Motor neuron (in vitro differentiated cells): ENCODE results near the gene RNF125. TPM values are rescaled to one million over a fixed set of nuclear protein-coding genes. Genes with fewer than 3 reads are reported as not detected.
A peak's percentile ranks its signal among the peaks of the same experiment; 100 is the strongest.

Source experiments
- ATAC-seq, 8 experiments: fragments of 200-7000 bp; cut with Tn5 transposase; replicated peaks in 6 of 8; 2 replicates each; pipeline ENCODE4 v1.8.0; 2021; ENCODE audit warnings: mild to moderate bottlenecking in 8 of 8, moderate library complexity in 8 of 8
- H3K27ac ChIP-seq, 2 donors: fragments of 250-450 bp; sonication (Bioruptor Pico); 2 replicates each; pipeline ENCODE4 v1.9.0; 2021; ENCODE audit warnings: antibody characterized with exemption in 2 of 2, mild to moderate bottlenecking in 2 of 2, moderate library complexity in 1 of 2
- H3K4me1 ChIP-seq, 2 donors: fragments of 250-450 bp; sonication (Bioruptor Pico); replicated peaks in 1 of 2; 2 replicates each; pipeline ENCODE4 v1.6.1; 2021; ENCODE audit warnings: antibody characterized with exemption in 2 of 2, mild to moderate bottlenecking in 2 of 2, moderate library complexity in 1 of 2
- H3K4me3 ChIP-seq, 5 donors: fragments of 250-450 bp; sonication (Bioruptor Pico); 2 replicates each; pipeline ENCODE4 v1.9.0; 2021; ENCODE audit warnings: antibody characterized with exemption in 5 of 5, mild to moderate bottlenecking in 5 of 5, moderate library complexity in 4 of 5
- WGBS, 10 experiments: fragments of 450-650 bp; shearing (Covaris generic); methylation state at CpG; one replicate each; pipeline ENCODE4 v1.0.0; 2022; 5-methylcytosine and 5-hydroxymethylcytosine counted together
- in situ Hi-C, 9 experiments: fragments of 400-800 bp; cut with MboI; loops; one replicate each; pipeline ENCODE4 v1.15.0; 2021; ENCODE audit warnings: low sequenced_read_pairs in 9 of 9, low pct_unique_long_range_greater_than_20kb in 2 of 9; ENCODE audit not compliant: unreplicated experiment in 9 of 9
- total RNA-seq, 8 experiments: library from RNA; unstranded; fragments of 300-600 nt; gene quantifications; 2 replicates each; pipeline versions ENCODE4 v1.2.3 to v1.2.4, GENCODE V29; 2022

RNF125 gene
- total RNA-seq, 8 experiments from 2014 or later = 0.64 to 5.7 (median 1.4) TPM

DNA sequence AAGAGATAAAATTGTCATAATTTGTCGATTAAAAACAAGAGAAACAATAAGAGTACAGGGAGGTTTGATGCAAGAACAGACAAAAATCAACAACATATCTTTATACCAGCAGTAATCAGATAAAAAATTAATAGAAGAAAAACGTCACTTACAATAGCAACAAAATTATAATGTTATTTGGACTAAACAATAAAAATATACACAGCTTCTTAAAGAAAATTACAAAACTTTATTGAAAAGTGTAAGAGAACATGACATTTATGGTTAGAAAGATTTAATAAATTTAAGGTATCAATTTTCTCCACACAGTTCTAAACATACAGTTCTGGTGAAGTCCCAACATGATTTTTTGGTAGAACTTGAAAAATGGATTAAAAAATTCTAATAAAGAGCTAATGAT is 85.9 kb downstream of the RNF125 start:
- no peaks in the 10 kb centered on the region for H3K4me1 ChIP-seq
- in situ Hi-C loops = no loop called here
- H3K4me3 ChIP-seq = no peak overlapping the region
- no peak overlapping the region for H3K27ac ChIP-seq
- WGBS, 10 experiments = 76 to 100% (median 93%) methylated on average over 2 of the region's 2 CpGs
- no peak for ATAC-seq

DNA sequence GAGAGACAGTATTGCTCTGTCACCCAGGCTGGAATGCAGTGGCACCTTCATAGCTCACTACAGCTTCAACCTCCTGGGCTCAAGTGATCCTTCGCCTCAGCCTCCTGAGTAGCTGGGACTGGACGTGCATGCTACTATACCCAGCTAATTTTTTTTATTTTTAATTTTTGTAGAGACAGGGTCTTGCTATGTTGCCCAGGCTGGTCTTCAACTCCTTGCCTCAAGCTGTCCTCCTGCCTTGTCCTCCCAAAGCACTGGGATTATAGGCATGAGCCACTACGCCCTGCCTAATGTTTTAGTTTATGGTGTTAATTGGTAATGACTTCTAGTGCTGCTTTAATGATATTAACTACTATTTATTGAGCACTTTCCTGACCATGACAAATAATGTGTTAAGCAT is 91.4 kb downstream of the RNF125 start:
- H3K27ac ChIP-seq = no peak overlapping the region
- H3K4me3 ChIP-seq = no peak overlapping the region
- no peak for ATAC-seq
- in situ Hi-C loops = no loop called here
- no peaks in the 10 kb centered on the region for H3K4me1 ChIP-seq
- 83 to 100% (median 100%) methylated on average over 1 to 3 of the region's 3 CpGs; no CpG with 5 or more reads in 1 of the 10 experiments for WGBS, 10 experiments

DNA sequence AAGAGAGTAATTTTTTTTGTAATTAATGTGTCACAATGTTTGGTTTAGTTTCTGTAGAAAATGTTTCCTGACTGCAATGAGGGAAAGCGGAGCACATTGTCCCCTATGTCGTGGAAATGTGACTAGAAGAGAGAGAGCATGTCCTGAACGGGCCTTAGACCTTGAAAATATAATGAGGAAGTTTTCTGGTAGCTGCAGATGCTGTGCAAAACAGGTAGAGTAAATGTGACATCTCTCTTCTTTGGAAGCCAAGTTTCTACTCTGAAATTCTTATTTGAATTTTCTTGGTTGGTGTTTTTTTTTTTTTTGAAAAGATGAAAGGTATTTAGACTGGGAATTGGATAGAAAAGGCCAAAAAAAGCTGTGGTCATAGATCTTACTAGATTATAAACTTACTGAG is 93.1 kb downstream of the RNF125 start:
- no peaks in the 10 kb centered on the region for H3K4me1 ChIP-seq
- in situ Hi-C loops = no loop called here

DNA sequence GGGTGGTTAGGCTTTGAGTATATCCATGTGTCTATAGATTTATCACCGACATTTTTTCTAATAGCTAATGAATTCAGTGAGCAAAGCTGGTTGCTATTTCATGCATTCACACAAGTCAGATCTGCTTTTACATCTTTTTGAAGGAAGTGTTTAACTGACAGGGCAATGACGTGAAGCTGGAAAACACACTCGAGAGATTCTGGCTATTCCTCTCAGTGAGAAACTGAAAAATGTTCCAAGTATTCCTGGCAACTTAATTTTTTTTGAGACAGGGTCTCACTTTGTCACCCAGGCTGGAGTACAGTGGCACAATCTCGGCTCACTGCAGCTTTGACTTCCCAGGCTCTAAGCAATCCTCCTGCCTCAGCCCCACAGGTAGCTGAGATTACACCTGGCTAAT is 94.2 kb downstream of the RNF125 start:
- H3K4me3 ChIP-seq = no peak overlapping the region
- no peak for ATAC-seq
- no peaks in the 10 kb centered on the region for H3K4me1 ChIP-seq
- 40 to 100% (median 92%) methylated on average over 1 to 3 of the region's 4 CpGs for WGBS, 10 experiments
- in situ Hi-C loops = no loop called here
- no peak overlapping the region for H3K27ac ChIP-seq

More for the DNA sequence above, 93.1 kb downstream of the RNF125 start:
- WGBS, 10 experiments = 72 to 100% (median 94%) methylated on average over 1 to 3 of the region's 3 CpGs; no CpG with 5 or more reads in 1 of the 10 experiments
- ATAC-seq = no peak
- H3K27ac ChIP-seq = no peak overlapping the region
- H3K4me3 ChIP-seq = no peak overlapping the region

DNA sequence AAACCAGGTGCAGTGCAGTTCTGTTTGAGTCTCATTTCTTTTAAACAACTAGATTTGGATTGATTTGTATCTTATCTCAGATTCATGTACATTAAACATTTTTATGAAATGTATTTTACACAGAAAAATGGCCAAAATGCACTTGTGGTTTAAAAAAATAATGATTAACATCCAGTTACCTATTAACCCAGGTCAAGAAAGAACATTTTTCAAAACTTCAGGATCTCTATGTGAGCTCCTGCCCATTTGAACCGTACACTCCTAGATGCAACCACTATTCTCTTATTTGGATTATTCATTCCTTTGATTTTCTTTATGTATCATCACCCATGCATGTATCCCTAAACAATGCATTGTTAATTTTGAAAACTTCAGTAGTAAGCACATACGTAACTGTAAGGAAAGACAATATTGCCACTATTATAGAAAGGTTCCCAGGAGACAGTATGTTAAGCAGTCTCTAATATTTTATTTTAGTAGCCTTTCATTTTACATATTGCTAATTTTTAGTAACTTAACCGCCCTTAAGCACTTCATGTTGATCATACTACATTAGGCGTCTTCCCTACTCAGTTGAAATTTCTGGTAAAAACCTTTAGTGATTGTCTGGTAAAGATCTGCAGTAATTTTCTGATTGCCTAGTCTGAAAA is 95.8 kb downstream of the RNF125 start:
- Histone ChIP-seq H3K4me1 (no peaks in the 10 kb centered on the region), H3K27ac (no peak overlapping the region), H3K4me3 (no peak overlapping the region)
- in situ Hi-C loops = no loop called here
- 4 to 100% (median 85%) methylated on average over 2 to 4 of the region's 4 CpGs for WGBS, 10 experiments
- peak in 3 of 8 experiments; percentile 94 to 96 (median 95) for ATAC-seq

- ATAC-seq = no peak
- Histone ChIP-seq H3K4me3 (no peak overlapping the region), H3K4me1 (no peaks in the 10 kb centered on the region), H3K27ac (no peak overlapping the region)
- in situ Hi-C loops = no loop called here
- WGBS, 10 experiments = 100% methylated on average over 1 to 2 of the region's 5 CpGs; no CpG with 5 or more reads in 5 of the 10 experiments
Measured at GRCh38 chr18:32122039-32122438, 103.4 kb downstream of the RNF125 start.

Other genes starting within 250 kb of the RNF125 start
- gene TRAPPC8, start 75.7 kb upstream of the RNF125 start, total RNA-seq = 10 to 100 TPM; 16.9 to 35.4 (median 24.1) TPM
- 10 to 100 TPM; 12.4 to 40.5 (median 28.3) TPM for gene RNF138, start 73.0 kb downstream of the RNF125 start, total RNA-seq
- gene MEP1B, start 171.2 kb downstream of the RNF125 start, total RNA-seq = under 1 TPM in 6 of 8 experiments, not detected in 2; 0.08 to 0.17 (median 0.11) TPM